PFSK-1 (cell line): ENCODE results near the gene PIGS.

Source experiments
- POLR2AphosphoS5 ChIP-seq: IDR thresholded peaks from 2 replicates; pipeline ENCODE4 v1.6.1; 2012; ENCODE audit warnings: low read depth, mild to moderate bottlenecking, control low read depth, low read length, moderate library complexity
- SIN3A ChIP-seq: IDR thresholded peaks from 2 replicates; pipeline ENCODE4 v1.6.1; 2012; ENCODE audit warnings: mild to moderate bottlenecking, low read length, moderate library complexity, borderline replicate concordance; ENCODE audit not compliant: insufficient read depth
- TAF1 ChIP-seq: IDR thresholded peaks from 2 replicates; pipeline ENCODE4 v1.6.1; 2012; ENCODE audit warnings: low read length, control low read depth, borderline replicate concordance; ENCODE audit not compliant: insufficient read depth

DNA sequence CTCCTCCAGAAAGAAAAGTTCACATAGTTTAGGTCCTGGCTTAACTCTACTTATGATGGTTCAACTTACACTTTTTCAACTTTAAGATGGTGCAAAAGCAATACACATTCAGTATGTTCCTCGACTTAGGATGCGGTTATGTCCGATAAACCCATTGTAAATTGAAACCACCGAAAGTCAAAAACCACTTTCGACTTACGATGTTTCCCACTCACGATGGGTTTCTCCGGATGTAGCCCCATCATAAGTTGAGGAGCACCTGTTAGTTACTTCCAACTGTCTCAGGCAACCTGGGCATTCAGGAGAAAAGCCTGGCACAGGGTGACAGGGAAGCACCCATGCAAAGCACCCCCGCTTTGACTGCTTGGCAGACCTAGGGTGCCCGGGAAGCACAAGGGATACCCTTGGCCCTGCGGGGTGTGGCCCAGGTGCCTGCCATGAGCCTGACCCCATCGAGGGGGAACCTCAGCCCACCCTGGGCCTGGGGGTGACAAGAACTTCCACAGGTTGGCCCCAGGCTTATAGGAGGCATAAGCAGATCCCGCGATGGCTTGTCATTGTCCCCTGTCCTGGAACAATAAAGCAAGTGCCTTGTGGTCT lies 32.9 kb downstream of the PIGS start:
- TF ChIP-seq SIN3A (no peak), TAF1 (no peak), POLR2AphosphoS5 (no peak)
